ENCODE measurements around the gene OAF.

- TF ChIP-seq CTCF (conservative IDR thresholded peaks at IDR 0.05; ENCODE audit: low read depth in 2 of 2) (no peak), EZH2phosphoT487 (IDR thresholded peaks at IDR 0.05; ENCODE audit: unreplicated experiment) (no peak), POLR2AphosphoS5 (IDR thresholded peaks at IDR 0.05; ENCODE audit: low read depth) (no peak), EZH2 (IDR thresholded peaks at IDR 0.05; ENCODE audit: low read depth, unreplicated experiment) (no peak), CREB1 (CRISPR knock-in tag; IDR thresholded peaks at IDR 0.05; ENCODE audit: low read depth) (no peak), REST (IDR thresholded peaks at IDR 0.05; ENCODE audit: unreplicated experiment) (no peak), JUNB (IDR thresholded peaks at IDR 0.05; ENCODE audit: unreplicated experiment) (no peak), NANOG (IDR thresholded peaks at IDR 0.05; ENCODE audit: borderline replicate concordance) (no peak), ETS1 (IDR thresholded peaks at IDR 0.05) (no peak), STAT1 (IDR thresholded peaks at IDR 0.05; ENCODE audit: unreplicated experiment) (no peak), ZNF114 (CRISPR knock-in tag; IDR thresholded peaks at IDR 0.05) (no peak), ZNF462 (CRISPR knock-in tag; IDR thresholded peaks at IDR 0.05) (no peak), ZNF331 (CRISPR knock-in tag; IDR thresholded peaks at IDR 0.05; ENCODE audit: low read depth) (no peak)
Observed at GRCh38 chr11:120173807-120174206, 37.0 kb upstream of the OAF start.

All from GM23338 (cell line).